HepG2 (cell line): ENCODE data around the gene GARIN3. TPM values are rescaled to one million over a fixed set of nuclear protein-coding genes. Genes with fewer than 3 reads are reported as not detected.
A peak's percentile ranks its signal among the peaks of the same experiment; 100 is the strongest.

Source experiments
- ARNT ChIP-seq: fragments of 450-650 bp; IDR thresholded peaks from 2 replicates; pipeline ENCODE4 v1.6.1; 2017
- ATF7-NPFF ChIP-seq: sonication (generic); formaldehyde crosslinking; IDR thresholded peaks from 2 replicates; pipeline ENCODE4 v1.8.1; 2023; ENCODE audit warnings: mild to moderate bottlenecking, low read depth, missing genetic modification reagents, moderate library complexity
- CREB1 ChIP-seq, 2 experiments: fragments of 450-650 bp in 1 of 2; IDR thresholded peaks; 2 replicates each; pipeline ENCODE4 v1.6.1; 2016 to 2017; ENCODE audit warnings: control low read depth in 1 of 2, mild to moderate bottlenecking in 1 of 2, missing compliant biosample characterization in 1 of 2, missing genetic modification characterization in 1 of 2
- FOXO1 ChIP-seq: sonication (generic); formaldehyde crosslinking; IDR thresholded peaks from 2 replicates; pipeline ENCODE4 v1.4.0; 2020; ENCODE audit warnings: missing genetic modification reagents
- GABPB1 ChIP-seq: IDR thresholded peaks from 2 replicates; pipeline ENCODE4 v1.6.1; 2016; ENCODE audit warnings: mild to moderate bottlenecking, missing genetic modification reagents, moderate library complexity, missing compliant biosample characterization
- HBP1 ChIP-seq: IDR thresholded peaks from 2 replicates; pipeline ENCODE4 v1.6.1; 2016; ENCODE audit warnings: low read depth, control low read depth
- ISX ChIP-seq: sonication (generic); formaldehyde crosslinking; conservative IDR thresholded peaks from 2 replicates; pipeline ENCODE4 v1.5.0; 2020; ENCODE audit warnings: missing genetic modification reagents
- KDM4B ChIP-seq: sonication (generic); formaldehyde crosslinking; IDR thresholded peaks from 2 replicates; pipeline ENCODE4 v1.4.0; 2020; ENCODE audit warnings: missing genetic modification reagents
- MLXIP ChIP-seq: sonication (generic); formaldehyde crosslinking; IDR thresholded peaks from 2 replicates; pipeline ENCODE4 v1.9.0; 2021; ENCODE audit warnings: missing genetic modification reagents, borderline replicate concordance
- NCOA5 ChIP-seq: sonication (generic); formaldehyde crosslinking; IDR thresholded peaks from 2 replicates; pipeline ENCODE4 v1.4.0; 2020; ENCODE audit warnings: missing genetic modification reagents
- NFIC ChIP-seq: IDR thresholded peaks from 2 replicates; pipeline ENCODE4 v1.6.1; 2012; ENCODE audit warnings: mild to moderate bottlenecking, low read length, inconsistent platforms
- SOX6 ChIP-seq, 2 experiments: fragments of 450-650 bp in 1 of 2; sonication (generic) in 1 of 2; formaldehyde crosslinking in 1 of 2; IDR thresholded peaks; 2 replicates each; pipeline versions ENCODE4 v1.4.0 to v1.6.1; 2017 to 2020; ENCODE audit warnings: antibody characterized with exemption in 1 of 2, mild to moderate bottlenecking in 1 of 2, missing genetic modification reagents in 1 of 2
- THAP8 ChIP-seq: sonication (generic); formaldehyde crosslinking; IDR thresholded peaks from 2 replicates; pipeline ENCODE4 v1.5.1; 2020; ENCODE audit warnings: missing genetic modification reagents, mild to moderate bottlenecking, borderline replicate concordance
- ZBTB14 ChIP-seq: sonication (generic); formaldehyde crosslinking; IDR thresholded peaks from 2 replicates; pipeline ENCODE4 v1.4.0; 2020; ENCODE audit warnings: missing genetic modification reagents
- ZNF136 ChIP-seq: sonication (generic); formaldehyde crosslinking; IDR thresholded peaks from 2 replicates; pipeline ENCODE4 v1.8.1; 2022; ENCODE audit warnings: low read depth, mild to moderate bottlenecking, moderate library complexity, missing genetic modification reagents
- ZNF224 ChIP-seq: sonication (generic); formaldehyde crosslinking; IDR thresholded peaks from 2 replicates; pipeline ENCODE4 v1.5.0; 2020; ENCODE audit warnings: mild to moderate bottlenecking, missing genetic modification reagents
- ZNF235 ChIP-seq: sonication (generic); formaldehyde crosslinking; IDR thresholded peaks from 2 replicates; pipeline ENCODE4 v1.8.1; 2023; ENCODE audit warnings: mild to moderate bottlenecking, missing genetic modification reagents, borderline replicate concordance
- ZNF350 ChIP-seq: sonication (generic); formaldehyde crosslinking; IDR thresholded peaks from 2 replicates; pipeline ENCODE4 v1.4.0; 2020; ENCODE audit warnings: mild to moderate bottlenecking, low read depth, missing genetic modification reagents, borderline replicate concordance
- ZNF501 ChIP-seq: sonication (generic); formaldehyde crosslinking; IDR thresholded peaks from 2 replicates; pipeline ENCODE4 v1.5.1; 2020; ENCODE audit warnings: mild to moderate bottlenecking, moderate library complexity, missing genetic modification reagents
- ZNF546 ChIP-seq: sonication (generic); formaldehyde crosslinking; conservative IDR thresholded peaks from 2 replicates; pipeline ENCODE4 v1.8.1; 2023; ENCODE audit warnings: mild to moderate bottlenecking, missing genetic modification reagents
- ZNF781 ChIP-seq: sonication (generic); formaldehyde crosslinking; IDR thresholded peaks from 2 replicates; pipeline ENCODE4 v1.5.1; 2020; ENCODE audit warnings: borderline replicate concordance, mild to moderate bottlenecking, missing genetic modification reagents; ENCODE audit errors: not compliant biosample characterization
- ZNF83 ChIP-seq: sonication (generic); formaldehyde crosslinking; IDR thresholded peaks from 2 replicates; pipeline ENCODE4 v1.4.0; 2020; ENCODE audit warnings: missing genetic modification reagents, mild to moderate bottlenecking, borderline replicate concordance
- ZSCAN9 ChIP-seq: IDR thresholded peaks from 2 replicates; pipeline ENCODE4 v1.6.1; 2016; ENCODE audit warnings: borderline replicate concordance
- polyA plus RNA-seq, 8 experiments: library from polyadenylated mRNA; depleted of rRNA in 3 of 8; stranded (reverse) in 7 of 8; unstranded in 1 of 8; fragments of >200 nt; fragmentation: Illumina TruSeq in 4 of 8; extraction: Trizol in 4 of 8; gene quantifications; 2 replicates each; pipeline versions ENCODE4 v1.2.1 to v1.2.3, GENCODE V29; 2011 to 2016; ENCODE audit warnings: low read depth in 4 of 8, missing spikeins in 1 of 8, mixed read lengths in 1 of 8; ENCODE audit not compliant: insufficient read depth in 1 of 8
- total RNA-seq, 5 experiments: library from RNA; depleted of rRNA; stranded (reverse); fragments of >200 nt; fragmentation: Illumina TruSeq; extraction: Trizol; gene quantifications; 2 replicates each; pipeline ENCODE4 v1.2.3, GENCODE V29; 2016; ENCODE audit warnings: low read depth in 1 of 5

The GARIN3 gene
- total and polyA plus RNA-seq, 2 of the 13 experiments (the other 11 are each of a cell fraction or from before 2014, with no cell fraction given): not detected

GRCh38 chr5:157142317-157143126 is 23.5 kb downstream of the GARIN3 start, which contains the start of gene MED7 (continued):
- TF ChIP-seq ZBTB14 (CRISPR knock-in tag) (no peak), MLXIP (CRISPR knock-in tag) (no peak), NCOA5 (CRISPR knock-in tag) (no peak), ISX (CRISPR knock-in tag) (no peak), NFIC (no peak), GABPB1 (peak; percentile 96), ZNF781 (peak; percentile 79), THAP8 (CRISPR knock-in tag) (peak; percentile 73; the same call in 1 of the 2 replicates), ATF7-NPFF (CRISPR knock-in tag) (peak; percentile 35; the same call in 1 of the 2 replicates), SOX6 (IDR thresholded peaks at IDR 0.05) (no peak), SOX6 (CRISPR knock-in tag; IDR thresholded peaks at IDR 0.05) (peak; percentile 49), HBP1 (no peak; the same call in 1 of the 2 replicates), CREB1 (IDR thresholded peaks at IDR 0.05) (peak; percentile 54), CREB1 (CRISPR knock-in tag; IDR thresholded peaks at IDR 0.05) (peak; percentile 87), ARNT (no peak), ZNF235 (no peak; the same call in 1 of the 2 replicates), ZNF546 (CRISPR knock-in tag) (no peak), ZNF83 (CRISPR knock-in tag) (peak; percentile 75; the same call in 1 of the 2 replicates), ZNF224 (CRISPR knock-in tag) (no peak), ZNF501 (CRISPR knock-in tag) (peak; percentile 87), ZNF136 (CRISPR knock-in tag) (0 out of 2 replicates have a peak, but pooled peaks have one; percentile 51), ZSCAN9 (CRISPR knock-in tag) (0 out of 2 replicates have a peak, but pooled peaks have one; percentile 28), ZNF350 (CRISPR knock-in tag) (peak; percentile 77; the same call in 1 of the 2 replicates), KDM4B (CRISPR knock-in tag) (0 out of 2 replicates have a peak, but pooled peaks have one; percentile 50), FOXO1 (no peak)
